Posterior cingulate gyrus (tissue), 11 donors: ENCODE results near the gene LCE1A.

Experiments
- DNase-seq, 10 donors: peaks; one replicate each; pipeline versions ENCODE4 v3.0.0 to v3.0.0-alpha.2; 2020 to 2021; ENCODE audit warnings: mixed read lengths in 3 of 10
- intact Hi-C: fragments of 100-400 bp; cut with DNase I; formaldehyde crosslinking; loops from one replicate; pipeline ENCODE4 v1.15.1; 2023

LCE1A gene

GRCh38 chr1:152827173-152827572, at the start of gene LCE1A:
Gene LCE1A (plus strand): TSS chr1:152827473. CDS start chr1:152827473, 0 bp downstream.
- no peak for DNase-seq
- intact Hi-C loops, result no loop called here

- no peak for DNase-seq
- intact Hi-C loops, result loop anchor here (5.0 kb wide), 1 partner anchor 50 kb away; no protein-coding TSS in a partner anchor
Measured at GRCh38 chr1:152777510-152778137, 49.6 kb upstream of the LCE1A start.

DNA sequence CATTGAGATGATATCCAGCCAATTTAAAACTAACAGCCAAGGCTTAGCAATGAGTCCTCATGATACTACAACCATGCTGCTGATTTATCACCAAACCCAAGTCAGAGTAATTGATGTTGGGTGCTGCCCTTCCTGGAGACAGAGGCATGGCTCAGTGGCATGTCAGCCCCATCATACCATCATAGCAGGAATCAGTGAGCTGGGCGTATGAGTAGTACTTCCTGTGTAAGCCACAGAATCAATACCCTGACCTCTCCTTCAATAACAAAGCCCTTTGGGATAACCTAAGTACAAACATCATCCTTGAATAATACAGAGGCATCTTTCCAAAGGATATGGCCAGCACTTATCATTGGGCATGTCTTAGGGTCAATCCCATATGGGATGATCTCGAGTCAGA, 44.2 kb upstream of the LCE1A start:
- intact Hi-C loops, result no loop called here
- no peak for DNase-seq

- intact Hi-C loops, result no loop called here
- DNase-seq, result no peak
Measured at GRCh38 chr1:152786077-152786476, 41.2 kb upstream of the LCE1A start, which contains the start of gene LCE1E. Gene LCE1E (plus strand): TSS chr1:152786257. CDS start chr1:152787300, 1,043 bp downstream.

DNA sequence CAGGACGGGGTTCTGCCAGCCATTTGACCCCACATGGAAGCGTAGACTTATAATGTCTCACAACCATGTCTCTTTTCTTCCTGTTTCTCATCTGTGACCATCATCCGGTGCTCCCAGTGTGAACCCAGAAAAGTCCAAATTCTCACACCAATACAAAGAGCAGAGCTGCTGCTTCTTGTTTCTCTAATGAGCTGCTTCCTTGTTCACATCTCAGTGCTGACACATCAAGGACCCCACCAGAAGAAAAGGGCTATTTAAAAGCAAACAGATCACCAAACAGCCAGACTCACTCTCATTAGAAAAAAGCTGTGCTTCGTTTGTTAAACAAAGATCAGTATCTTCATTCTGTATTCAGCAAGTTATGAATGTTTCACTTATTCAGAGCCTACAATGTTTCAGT, 31.6 kb upstream of the LCE1A start:
- DNase-seq, result no peak
- intact Hi-C loops, result no loop called here

- intact Hi-C loops, result no loop called here
- no peak for DNase-seq
Measured at GRCh38 chr1:152796421-152796820, 30.9 kb upstream of the LCE1A start, which contains the start of gene LCE1D. Gene LCE1D (plus strand): TSS chr1:152796721. CDS start chr1:152797795, 1,074 bp downstream.

DNA sequence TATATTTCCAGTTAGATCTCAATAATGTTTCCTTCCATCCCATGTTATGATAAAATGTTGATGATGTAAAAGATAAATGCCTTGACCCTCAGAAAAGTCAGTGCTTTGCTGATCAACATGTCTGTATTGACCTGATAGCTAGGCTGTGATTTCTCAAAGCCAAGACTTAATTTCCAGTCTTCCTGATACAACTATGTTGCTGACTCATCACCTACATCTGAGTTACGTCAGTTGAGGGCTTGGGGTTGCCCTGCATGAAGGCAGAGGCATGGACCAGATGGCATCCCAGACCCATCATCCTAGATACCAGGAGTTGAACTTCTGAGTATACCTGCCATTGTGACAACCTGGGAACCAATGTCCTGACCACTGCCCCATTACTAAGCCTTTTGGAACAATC, 25.9 kb upstream of the LCE1A start:
- intact Hi-C loops, result no loop called here

DNA sequence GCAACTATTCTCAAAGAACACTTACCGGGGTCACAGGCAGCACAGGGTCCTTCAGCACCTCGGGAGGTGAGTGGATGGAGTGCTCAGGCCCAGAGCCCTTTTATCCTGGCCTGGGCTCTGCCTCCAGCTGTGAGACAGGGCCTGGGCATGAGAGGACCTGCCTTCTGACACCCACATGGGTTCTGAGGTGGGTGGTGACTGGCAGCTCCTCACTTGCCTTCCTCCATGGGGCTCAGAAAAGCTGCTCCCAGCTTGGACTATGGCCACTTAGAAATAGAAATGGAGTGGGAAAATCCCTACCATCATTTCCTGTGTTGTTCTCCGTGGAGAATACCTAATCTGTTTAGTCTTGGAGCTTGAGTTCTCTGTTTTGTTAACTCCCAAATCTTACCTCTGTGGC, 20.7 kb upstream of the LCE1A start, which contains the start of gene LCE1C:
Gene LCE1C, minus strand, starts transcription at position 76 of the 400 bp plus-strand sequence. CDS start 1,173 bp downstream, outside the sequence.
- intact Hi-C loops, result no loop called here
- DNase-seq, result no peak

More for the DNA sequence above, 25.9 kb upstream of the LCE1A start:
- no peak for DNase-seq

DNA sequence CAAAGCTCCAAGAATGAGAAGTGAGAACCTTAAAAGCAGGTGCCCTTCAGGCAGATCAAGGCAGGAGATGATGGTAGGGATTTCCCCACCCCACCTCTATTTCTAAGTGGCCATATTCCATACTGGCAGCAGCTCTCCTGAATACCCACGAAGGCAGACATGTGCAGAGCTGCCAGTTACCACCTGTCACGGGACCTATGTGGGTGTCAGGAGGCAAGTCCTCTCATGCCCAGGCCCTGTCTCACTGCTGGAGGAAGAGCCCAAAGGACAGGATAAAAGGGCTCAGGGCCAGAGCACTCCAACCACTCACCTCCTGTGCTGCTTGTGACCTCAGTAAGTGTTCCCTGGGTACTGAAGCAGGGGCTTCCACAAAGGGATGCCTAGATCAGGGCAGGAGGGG, 16.2 kb upstream of the LCE1A start:
- DNase-seq, result no peak
- intact Hi-C loops, result no loop called here

DNA sequence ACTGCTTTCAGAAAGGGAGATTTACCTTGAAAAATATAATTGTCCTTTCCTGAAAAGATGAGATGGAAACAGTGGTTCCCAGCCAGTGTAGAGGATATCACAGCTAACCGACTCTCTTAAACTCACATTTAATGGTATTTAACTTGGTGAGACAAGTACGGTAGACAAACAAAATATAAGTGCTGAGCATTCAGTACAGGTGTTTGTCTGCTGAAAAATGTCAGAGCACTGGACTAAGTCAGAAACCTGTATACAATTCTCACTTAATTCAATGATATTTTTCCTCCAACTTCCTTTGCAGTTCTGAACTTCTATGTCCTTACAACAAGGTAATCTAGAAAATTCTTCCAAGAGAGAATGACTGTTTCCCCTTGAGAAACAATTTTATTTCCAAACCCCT, 15.6 kb upstream of the LCE1A start, which contains the start of gene LCE1B:
Gene LCE1B, plus strand, starts transcription at position 301 of the 400 bp plus-strand sequence. CDS start 476 bp downstream, outside the sequence.
- no peak for DNase-seq
- intact Hi-C loops, result no loop called here

DNA sequence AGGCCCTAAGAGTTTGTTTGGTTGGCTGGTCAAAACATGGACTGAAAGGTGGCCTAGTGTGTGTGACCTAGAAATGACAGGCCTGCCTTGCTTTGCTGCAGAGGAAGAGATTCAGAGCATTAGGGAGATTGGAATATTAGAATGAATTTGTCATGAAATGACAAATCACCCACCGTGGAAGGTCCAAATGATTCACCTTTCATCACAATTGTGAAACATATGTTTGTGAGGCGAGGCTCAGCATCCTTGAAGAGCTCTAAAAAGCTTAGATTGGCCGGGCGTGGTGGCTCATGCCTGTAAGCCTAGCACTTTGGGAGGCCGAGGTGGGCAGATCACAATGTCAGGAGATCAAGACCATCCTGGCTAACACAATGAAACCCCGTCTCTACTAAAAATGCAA, 10.0 kb upstream of the LCE1A start:
- intact Hi-C loops, result no loop called here
- DNase-seq, result no peak

DNA sequence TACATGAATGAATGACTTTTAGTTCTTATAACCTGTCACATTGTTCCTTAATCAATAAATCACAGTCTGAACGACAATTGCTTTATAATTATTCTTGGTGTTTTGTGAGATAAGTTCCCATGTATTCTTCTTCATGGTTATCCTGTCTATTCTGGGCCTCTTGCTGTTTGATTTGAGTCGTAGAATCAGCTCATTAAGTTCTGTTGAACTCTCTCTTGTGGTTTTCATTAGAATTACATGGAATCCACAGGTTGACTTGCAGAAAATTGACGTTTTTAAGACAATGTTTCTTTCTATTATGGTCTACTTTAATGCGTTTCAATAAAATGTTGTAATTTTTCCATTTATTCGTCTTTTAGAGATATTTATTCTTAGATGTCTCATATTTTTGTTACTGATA, 4.0 kb upstream of the LCE1A start:
- no peak for DNase-seq
- intact Hi-C loops, result no loop called here

DNA sequence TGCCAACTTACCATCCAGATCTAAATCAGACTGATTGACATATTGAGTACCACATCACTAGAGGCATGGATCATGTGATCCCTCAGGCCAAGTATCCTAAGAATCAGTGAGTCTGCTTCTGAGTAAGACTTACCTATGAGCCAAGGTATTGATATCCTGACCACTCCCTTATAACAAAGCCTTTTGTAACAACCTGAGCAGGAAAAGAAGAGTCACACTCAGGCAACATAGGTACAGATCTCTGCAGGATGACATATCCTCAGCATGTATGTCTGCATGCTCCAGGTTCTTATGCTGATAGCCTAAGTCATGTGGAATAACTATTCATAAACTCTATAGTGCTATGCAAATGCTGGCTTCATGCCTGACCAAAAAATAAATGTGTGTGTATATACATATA, 2.3 kb upstream of the LCE1A start:
- DNase-seq, result no peak
- intact Hi-C loops, result no loop called here

GRCh38 chr1:152836870-152837269, 9.6 kb downstream of the LCE1A start:
- intact Hi-C loops, result no loop called here
- no peak for DNase-seq

- intact Hi-C loops, result no loop called here
- no peak for DNase-seq
Measured at GRCh38 chr1:152842556-152842955, 15.3 kb downstream of the LCE1A start, which contains the start of gene LCE6A. Gene LCE6A (plus strand): TSS chr1:152842856. CDS start chr1:152843521, 665 bp downstream.

DNA sequence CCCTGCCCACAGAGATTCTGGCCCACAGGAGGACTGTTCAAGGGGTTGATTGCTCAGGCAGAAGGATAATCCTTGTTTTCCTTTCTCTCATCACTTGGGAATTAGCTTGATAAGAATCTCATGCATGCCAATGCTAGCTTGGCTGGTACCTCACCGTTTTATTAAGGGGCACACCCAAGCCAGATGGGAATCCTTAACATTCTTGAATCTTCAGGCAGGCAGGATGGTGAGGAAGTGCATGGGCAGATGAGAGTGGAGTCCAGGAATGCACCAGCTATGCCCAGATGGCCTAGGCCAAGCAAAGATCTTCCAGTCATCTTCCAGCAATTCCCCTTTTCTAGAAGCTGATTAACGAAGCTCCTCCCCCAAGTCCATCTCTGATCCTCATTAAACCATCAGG, 28.4 kb downstream of the LCE1A start:
- no peak for DNase-seq
- intact Hi-C loops, result no loop called here

GRCh38 chr1:152858062-152858461, 30.8 kb downstream of the LCE1A start:
- DNase-seq, result no peak
- intact Hi-C loops, result no loop called here

DNA sequence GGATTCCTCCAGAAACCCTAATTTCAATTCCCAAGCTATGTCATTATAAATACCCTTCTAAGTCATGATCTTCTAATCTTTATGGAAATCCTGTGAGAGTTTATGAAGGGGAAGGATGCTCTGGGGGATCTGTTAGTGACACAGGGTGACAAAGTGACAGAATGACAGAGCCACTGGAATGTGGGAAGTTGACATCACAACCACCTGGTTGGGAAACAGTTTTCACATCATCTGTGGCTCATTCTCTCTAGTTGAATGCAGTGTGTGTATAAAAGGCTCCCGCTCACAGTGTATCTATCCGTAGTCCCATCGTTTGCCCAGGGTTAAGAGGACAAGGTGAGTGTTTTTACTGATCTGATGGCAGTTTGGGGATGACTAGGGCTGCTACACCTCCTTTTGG, 32.4 kb downstream of the LCE1A start, which contains the start of gene LCE7A:
Gene LCE7A, plus strand, starts transcription at position 301 of the 400 bp plus-strand sequence. CDS start 702 bp downstream, outside the sequence.
- intact Hi-C loops, result no loop called here
- no peak for DNase-seq

GRCh38 chr1:152860129-152860528, 32.9 kb downstream of the LCE1A start:
- DNase-seq, result no peak
- intact Hi-C loops, result no loop called here

GRCh38 chr1:152861374-152861773, 34.1 kb downstream of the LCE1A start:
- intact Hi-C loops, result no loop called here
- no peak for DNase-seq

GRCh38 chr1:152864443-152864842, 37.2 kb downstream of the LCE1A start:
- intact Hi-C loops, result no loop called here
- no peak for DNase-seq

- intact Hi-C loops, result loop anchor here (5.0 kb wide), 1 partner anchor 356 kb away; no protein-coding TSS in a partner anchor
- no peak for DNase-seq
Measured at GRCh38 chr1:152866321-152866720, 39.0 kb downstream of the LCE1A start.
